Esophagus muscularis mucosa (tissue), 4 donors: ENCODE measurements around the gene SMIM29. TPM values are rescaled to one million over a fixed set of nuclear protein-coding genes. Genes with fewer than 3 reads are reported as not detected.

Source experiments
- DNase-seq: peaks from one replicate; pipeline ENCODE4 v3.0.0-alpha.2; 2017; ENCODE audit errors: extremely low spot score
- H3K27ac ChIP-seq, 4 donors: fragments of 200-600 bp; sonication (generic); replicated peaks in 1 of 4; 1 replicate in 3 of 4; 2 replicates in 1 of 4; pipeline ENCODE4 v1.5.1; 2016 to 2019; ENCODE audit warnings: mild to moderate bottlenecking in 1 of 4
- H3K27me3 ChIP-seq, 4 donors: fragments of 200-600 bp; sonication (generic); one replicate each; pipeline versions ENCODE4 v1.5.1 to v1.6.0; 2016 to 2019
- H3K36me3 ChIP-seq, 4 donors: fragments of 200-600 bp; sonication (generic); one replicate each; pipeline ENCODE4 v1.5.1; 2016 to 2019
- H3K4me1 ChIP-seq, 4 donors: fragments of 200-600 bp; sonication (generic); one replicate each; pipeline ENCODE4 v1.5.1; 2016 to 2019
- H3K4me3 ChIP-seq, 4 donors: fragments of 200-600 bp; sonication (generic); 1 replicate in 2 of 4; 2 replicates in 2 of 4; pipeline ENCODE4 v1.5.1; 2016 to 2019; ENCODE audit warnings: mild to moderate bottlenecking in 4 of 4, moderate library complexity in 1 of 4
- H3K9me3 ChIP-seq, 4 donors: fragments of 200-600 bp; sonication (generic); 1 replicate in 3 of 4; 2 replicates in 1 of 4; pipeline ENCODE4 v1.5.1; 2016 to 2019
- CTCF ChIP-seq, 3 experiments: fragments of 200-600 bp in 2 of 3; fragments of 450-650 bp in 1 of 3; sonication (generic) in 2 of 3; IDR thresholded peaks; one replicate each; pipeline ENCODE4 v1.5.1; 2017 to 2019; ENCODE audit warnings: antibody characterized with exemption in 3 of 3, mild to moderate bottlenecking in 2 of 3, moderate library complexity in 1 of 3
- EP300 ChIP-seq: sonication (generic); formaldehyde crosslinking; IDR thresholded peaks from one replicate; pipeline ENCODE4 v1.6.1; 2017; ENCODE audit warnings: antibody characterized with exemption
- POLR2A ChIP-seq: fragments of 450-650 bp; IDR thresholded peaks from one replicate; pipeline ENCODE4 v1.6.1; 2017; ENCODE audit warnings: antibody characterized with exemption, moderate library complexity, mild to moderate bottlenecking, low read depth
- POLR2AphosphoS5 ChIP-seq, 2 donors: sonication (generic); formaldehyde crosslinking; IDR thresholded peaks; one replicate each; pipeline ENCODE4 v1.6.1; 2017; ENCODE audit warnings: antibody characterized with exemption in 2 of 2
- WGBS: methylation state at CpG from one replicate; pipeline ENCODE4 v1.1.5; 2018; 5-methylcytosine and 5-hydroxymethylcytosine counted together
- intact Hi-C: fragments of 100-400 bp; cut with DNase I; formaldehyde crosslinking; loops from one replicate; pipeline ENCODE4 v1.15.1; 2023
- total RNA-seq, 4 donors: library from RNA; depleted of rRNA; stranded (reverse); fragments of >200 nt; gene quantifications; one replicate each; pipeline versions ENCODE4 v1.1.0 to v1.2.1, GENCODE V29; 2016

Gene SMIM29
- total RNA-seq, 4 donors from 2014 or later, result 21.2 to 26.3 (median 23.4) TPM

GRCh38 chr6:34207695-34208443 is 40.9 kb downstream of the SMIM29 start:
- Histone ChIP-seq H3K36me3 (no peaks in the 10 kb centered on the region), H3K9me3 (no peaks in the 10 kb centered on the region), H3K4me1 (no peaks in the 10 kb centered on the region), H3K27ac (no peak overlapping the region), H3K27me3 (peaks cover 0 to 1% (median 0%) of the 10 kb centered on the region in 4 donors), H3K4me3 (no peak overlapping the region)
- WGBS, result 89% methylated on average over 3 of the region's 4 CpGs
- TF ChIP-seq POLR2A (no peak), POLR2AphosphoS5 (IDR thresholded peaks at IDR 0.05) (no peak), EP300 (no peak), CTCF (IDR thresholded peaks at IDR 0.05) (no peak)
- DNase-seq, result no peak
- intact Hi-C loops, result no loop called here

GRCh38 chr6:34206726-34207125 is 42.1 kb downstream of the SMIM29 start:
- WGBS, result 70% methylated on average over 7 of the region's 7 CpGs
- TF ChIP-seq EP300 (no peak), POLR2AphosphoS5 (IDR thresholded peaks at IDR 0.05) (no peak), POLR2A (no peak), CTCF (IDR thresholded peaks at IDR 0.05) (no peak)
- intact Hi-C loops, result no loop called here

GRCh38 chr6:34205916-34206315 is 42.9 kb downstream of the SMIM29 start:
- Histone ChIP-seq H3K9me3 (no peaks in the 10 kb centered on the region), H3K36me3 (no peaks in the 10 kb centered on the region), H3K27ac (no peak overlapping the region), H3K4me1 (no peaks in the 10 kb centered on the region), H3K27me3 (peaks cover 0 to 11% (median 0%) of the 10 kb centered on the region in 4 donors), H3K4me3 (no peak overlapping the region)
- WGBS, result 70% methylated on average over 2 of the region's 2 CpGs
- DNase-seq, result no peak
- intact Hi-C loops, result no loop called here
- TF ChIP-seq EP300, result no peak
- TF ChIP-seq POLR2AphosphoS5 (IDR thresholded peaks at IDR 0.05), result no peak
- no peak for TF ChIP-seq POLR2A
- no peak for TF ChIP-seq CTCF (IDR thresholded peaks at IDR 0.05)

More at GRCh38 chr6:34206726-34207125, 42.1 kb downstream of the SMIM29 start:
- Histone ChIP-seq H3K27me3 (peaks cover 0 to 11% (median 0%) of the 10 kb centered on the region in 4 donors), H3K27ac (no peak overlapping the region), H3K9me3 (no peaks in the 10 kb centered on the region), H3K4me3 (no peak overlapping the region), H3K4me1 (no peaks in the 10 kb centered on the region), H3K36me3 (no peaks in the 10 kb centered on the region)
- no peak for DNase-seq

GRCh38 chr6:34205466-34205865 is 43.3 kb downstream of the SMIM29 start:
- DNase-seq, result no peak
- no peaks in the 10 kb centered on the region for H3K36me3 ChIP-seq
- TF ChIP-seq EP300 (no peak), POLR2AphosphoS5 (IDR thresholded peaks at IDR 0.05) (no peak), POLR2A (no peak), CTCF (IDR thresholded peaks at IDR 0.05) (no peak)

More at GRCh38 chr6:34205466-34205865, 43.3 kb downstream of the SMIM29 start:
- no peaks in the 10 kb centered on the region for H3K4me1 ChIP-seq
- 90% methylated on average over 3 of the region's 3 CpGs for WGBS
- intact Hi-C loops, result no loop called here
- no peak overlapping the region for H3K4me3 ChIP-seq
- no peaks in the 10 kb centered on the region for H3K9me3 ChIP-seq
- no peak overlapping the region for H3K27ac ChIP-seq
- peaks cover 0 to 11% (median 0%) of the 10 kb centered on the region in 4 donors for H3K27me3 ChIP-seq
